Activated CD8-positive, alpha-beta memory T cell treated with anti-CD3 and anti-CD28 coated beads for 24 hours (primary cell): ENCODE measurements around the gene EPHA6.
A peak's percentile ranks its signal among the peaks of the same experiment; 100 is the strongest.

Experiments used
- DNase-seq: peaks from one replicate; pipeline ENCODE4 v3.0.0-alpha.2; 2020

Gene EPHA6

DNA sequence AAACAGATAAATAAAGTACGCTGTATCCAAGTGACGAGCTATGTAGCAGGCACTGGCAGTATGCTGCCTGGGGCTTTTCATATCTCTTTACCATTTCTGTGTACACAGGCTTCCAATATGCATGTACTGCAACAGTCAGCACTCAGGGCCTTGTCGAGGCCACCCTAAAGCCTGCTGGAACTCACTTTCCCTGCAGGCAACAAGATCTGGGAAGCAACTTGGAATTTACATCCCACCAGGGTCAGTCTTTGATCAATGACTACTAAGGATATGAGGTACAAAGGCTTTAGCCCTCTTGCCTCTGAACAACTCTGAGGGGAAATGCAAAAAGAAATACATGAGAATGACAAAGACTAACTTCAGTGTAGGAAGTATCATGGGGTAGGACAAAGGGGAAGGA lies 848.4 kb downstream of the EPHA6 start:
- DNase-seq = no peak

DNA sequence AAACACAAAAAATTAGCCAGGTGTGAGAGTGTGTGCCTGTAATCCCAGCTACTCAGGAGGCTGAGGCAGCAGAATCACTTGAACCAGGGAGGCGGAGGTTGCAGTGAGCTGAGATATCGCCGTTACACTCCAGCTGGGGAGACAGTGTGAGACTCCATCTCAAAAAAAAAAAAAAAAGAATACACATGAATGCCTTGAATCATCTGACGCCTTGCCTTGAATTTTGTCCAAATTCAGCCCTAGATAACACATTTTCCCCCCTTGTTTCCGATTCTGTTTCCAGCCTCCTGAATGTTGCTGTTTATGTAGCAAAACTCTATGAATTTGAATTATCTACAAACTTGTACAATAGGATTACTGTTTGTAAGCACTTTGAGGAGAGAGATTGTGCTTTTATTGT lies 851.5 kb downstream of the EPHA6 start:
- DNase-seq = no peak

DNA sequence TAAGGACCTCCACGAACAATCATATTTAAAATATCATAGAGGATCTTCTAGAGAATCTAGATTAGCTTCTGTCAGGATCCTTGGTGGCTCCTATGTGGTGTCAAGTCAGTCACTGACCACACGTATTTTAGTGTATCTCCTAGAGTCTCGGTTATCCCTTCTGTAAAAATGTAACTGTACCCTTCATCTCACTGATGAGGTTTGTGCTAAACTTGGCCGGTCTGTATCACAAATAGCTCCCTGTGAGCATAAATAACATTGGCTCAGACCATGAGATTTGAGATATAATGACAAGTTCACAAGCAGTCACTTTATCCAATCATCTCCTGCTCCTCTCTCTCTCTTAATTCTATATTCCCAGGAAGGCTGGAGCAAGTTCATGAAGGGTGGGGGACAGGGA lies 856.6 kb downstream of the EPHA6 start:
- no peak for DNase-seq

DNA sequence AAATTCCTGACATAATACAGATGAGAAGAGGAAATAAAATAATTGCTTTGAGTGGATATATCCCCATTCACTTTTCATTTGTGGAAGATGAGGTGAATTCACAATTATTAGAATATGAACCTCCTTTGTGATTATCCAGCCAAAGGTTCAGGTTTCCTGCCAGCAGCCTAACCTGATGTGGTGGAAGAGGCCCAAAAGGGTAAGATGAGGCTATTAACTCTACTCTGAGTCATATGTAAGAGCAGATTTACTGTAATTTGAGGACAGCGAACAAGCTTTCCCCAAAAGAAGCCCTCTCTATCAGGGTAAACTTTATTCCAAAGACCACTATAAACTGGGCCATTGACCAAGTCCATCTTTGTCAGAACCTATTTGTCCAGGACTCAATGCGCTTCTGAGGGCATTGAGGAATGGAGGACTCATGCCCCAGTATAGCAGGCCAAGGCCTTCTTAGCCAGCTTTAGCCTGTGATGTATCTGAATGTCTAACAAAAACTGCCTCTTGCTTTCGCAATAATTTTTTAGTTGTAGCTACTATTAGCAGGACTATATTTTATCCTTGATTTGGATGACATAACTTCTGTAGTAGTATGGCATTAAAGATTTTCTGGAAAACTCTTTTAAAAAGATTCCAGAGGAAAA lies 859.1 kb downstream of the EPHA6 start:
- no peak for DNase-seq

DNA sequence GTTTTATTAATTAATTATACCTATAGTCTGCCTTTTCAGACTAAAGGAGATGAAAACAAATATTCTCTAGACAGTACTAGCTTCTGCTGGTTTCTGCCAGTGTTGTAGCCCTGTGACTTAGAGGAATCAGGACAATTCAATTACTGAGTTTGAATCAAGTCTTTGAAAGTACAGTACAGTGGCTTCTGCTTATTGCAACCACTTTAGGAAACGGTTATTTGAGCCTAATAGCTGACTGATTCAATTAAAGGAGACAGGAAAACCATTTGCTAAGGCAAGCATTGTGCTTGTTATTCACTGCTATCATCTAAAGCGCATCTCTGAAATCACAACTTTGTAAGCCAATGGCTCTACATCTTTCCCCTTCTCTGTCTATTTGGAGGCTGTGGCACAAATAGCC lies 860.1 kb downstream of the EPHA6 start:
- no peak for DNase-seq

DNA sequence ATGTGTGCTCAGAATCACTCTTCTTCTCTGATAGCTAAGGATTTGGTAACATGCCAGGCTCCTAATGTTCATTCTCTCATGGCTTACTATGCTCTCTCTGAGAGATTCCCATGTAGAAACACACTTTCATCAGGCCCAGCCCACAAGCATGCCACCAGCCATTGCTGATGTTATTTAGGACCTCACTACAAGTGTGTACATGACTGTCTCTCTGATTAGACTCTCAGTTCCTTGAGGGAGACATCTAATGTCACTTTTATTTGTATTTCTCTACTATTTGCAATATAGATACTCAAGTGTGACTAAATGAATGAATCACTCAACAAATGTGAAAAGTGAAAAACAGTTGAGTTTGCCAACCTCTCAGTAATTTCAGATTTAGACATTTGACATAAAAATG lies 865.8 kb downstream of the EPHA6 start:
- DNase-seq = no peak

DNA sequence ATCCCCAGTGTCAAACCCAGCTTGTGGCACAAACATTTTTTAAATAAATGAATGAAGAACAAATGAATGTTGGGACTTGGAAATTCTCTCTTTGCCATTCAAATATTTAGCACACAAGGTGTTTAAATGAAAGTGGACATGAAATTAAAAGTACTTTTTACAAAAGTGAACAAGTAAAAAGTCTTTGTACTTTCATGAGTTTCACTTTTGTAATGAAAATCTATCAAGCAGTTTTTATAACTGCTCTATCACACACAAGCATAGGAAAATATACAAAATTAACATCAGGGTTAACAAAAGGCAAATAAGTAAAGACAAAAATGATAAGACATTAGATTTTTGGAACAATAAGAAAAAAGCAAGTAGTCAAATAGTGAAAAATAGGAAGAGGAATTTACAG lies 866.3 kb downstream of the EPHA6 start:
- DNase-seq = no peak

DNA sequence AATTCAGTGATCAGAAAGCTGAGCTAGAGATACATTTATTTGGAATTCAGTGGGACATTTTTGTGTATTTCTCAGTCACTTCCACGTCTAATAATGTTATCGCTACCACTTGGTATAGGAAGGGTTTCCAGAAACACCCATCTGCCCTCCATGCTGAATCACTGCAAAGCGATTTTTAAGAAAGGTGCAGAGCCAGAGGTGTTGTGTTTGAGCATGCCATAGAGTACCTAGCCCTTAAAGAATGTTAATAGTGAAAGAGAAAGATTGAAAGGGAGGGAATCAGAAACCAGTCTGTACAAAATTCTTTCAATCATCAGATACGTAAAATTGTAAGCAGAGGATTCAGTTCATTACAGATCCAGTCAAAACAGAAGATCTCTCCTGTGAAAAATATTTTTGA lies 870.1 kb downstream of the EPHA6 start:
- no peak for DNase-seq

DNA sequence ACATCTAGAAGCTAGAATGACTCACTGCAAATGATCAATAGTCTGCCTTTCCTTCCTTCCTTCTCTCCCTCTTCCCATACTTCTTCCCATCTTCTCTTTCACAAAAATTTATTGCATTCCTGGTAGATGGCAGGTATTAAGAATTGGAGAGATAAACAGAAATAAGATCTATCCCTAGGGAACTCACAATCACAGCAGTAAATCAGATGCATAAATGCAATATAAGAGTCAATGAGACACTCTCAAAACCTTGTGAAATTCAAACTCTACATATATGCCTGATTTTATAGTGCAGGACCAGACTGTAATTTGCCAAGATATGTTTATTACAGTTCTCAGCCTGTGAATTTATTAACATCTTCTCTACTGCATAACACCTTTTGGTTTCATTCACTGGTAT lies 871.9 kb downstream of the EPHA6 start:
- no peak for DNase-seq

DNA sequence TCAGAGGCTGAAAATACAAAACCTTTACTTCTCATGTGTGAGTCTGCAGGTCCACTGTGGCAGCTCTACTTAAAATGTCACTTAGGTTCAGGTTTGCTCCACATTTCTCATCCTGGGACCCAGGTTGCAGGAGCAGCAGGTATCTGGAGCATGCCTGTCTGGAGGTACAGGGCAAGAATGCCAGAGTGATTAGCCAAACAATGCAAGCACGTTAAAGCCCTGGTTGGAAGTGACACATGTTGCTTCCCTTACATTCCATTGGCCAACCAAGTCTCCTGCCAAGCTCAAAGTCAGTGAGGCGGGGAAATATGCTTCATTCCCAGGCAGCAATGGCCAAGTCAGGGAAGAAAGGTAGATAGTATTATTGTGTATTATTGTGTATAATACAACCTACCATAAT lies 873.3 kb downstream of the EPHA6 start:
- DNase-seq = no peak

DNA sequence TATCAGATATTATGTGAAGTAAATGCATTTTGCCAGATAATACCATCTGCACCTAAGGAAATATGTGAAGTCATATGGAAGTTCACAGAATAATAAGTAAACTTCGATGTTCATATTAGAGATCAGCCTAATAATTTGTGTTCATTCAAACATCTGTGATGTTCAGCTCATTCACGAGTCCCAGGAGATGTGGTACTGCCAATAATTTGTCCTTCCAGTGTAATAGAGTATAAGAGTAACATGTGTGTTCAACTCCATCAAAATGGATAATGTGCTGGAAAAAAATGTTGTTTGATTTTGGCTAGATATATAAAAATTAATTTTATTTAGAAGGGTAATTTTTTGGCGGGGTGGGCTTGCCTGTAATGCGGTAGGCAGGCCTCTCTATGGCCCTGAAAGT lies 874.7 kb downstream of the EPHA6 start:
- no peak for DNase-seq

DNA sequence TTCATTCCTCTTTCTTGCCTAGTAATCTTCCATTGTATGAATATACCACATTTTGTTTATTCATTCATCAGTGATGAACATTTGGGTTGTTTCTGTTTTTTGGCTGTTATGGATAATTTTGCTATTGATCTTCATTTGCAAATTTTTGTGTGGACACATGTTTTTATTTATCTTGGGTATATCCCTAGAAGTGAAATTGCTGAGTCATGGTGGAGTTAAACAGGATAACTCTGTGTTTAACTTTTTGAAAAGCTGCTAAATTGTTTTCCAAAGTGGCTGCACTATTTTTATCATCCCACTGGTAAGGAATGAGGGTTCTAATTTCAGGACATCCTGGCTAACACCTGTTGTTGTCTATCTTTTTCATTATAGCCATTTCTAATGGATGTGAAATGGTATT lies 875.6 kb downstream of the EPHA6 start:
- no peak for DNase-seq

DNA sequence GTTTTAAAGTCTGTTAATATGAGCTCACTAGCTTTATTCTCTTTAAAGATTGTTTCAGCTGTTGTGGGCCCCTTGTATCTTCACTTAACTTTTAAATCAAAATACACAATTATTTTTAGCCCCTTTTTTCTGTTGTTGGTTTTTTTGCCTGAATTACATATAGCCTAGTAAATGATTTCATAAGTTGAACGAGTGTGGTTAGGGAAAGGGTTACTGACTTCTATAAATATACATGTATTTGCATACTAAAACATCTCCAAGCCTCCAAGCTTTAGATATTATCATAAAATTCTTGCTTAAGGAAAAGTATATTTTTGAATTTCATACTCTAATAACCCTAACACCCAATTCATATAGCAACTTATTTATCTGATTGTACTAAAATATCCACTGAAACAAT lies 877.0 kb downstream of the EPHA6 start:
- DNase-seq = no peak

DNA sequence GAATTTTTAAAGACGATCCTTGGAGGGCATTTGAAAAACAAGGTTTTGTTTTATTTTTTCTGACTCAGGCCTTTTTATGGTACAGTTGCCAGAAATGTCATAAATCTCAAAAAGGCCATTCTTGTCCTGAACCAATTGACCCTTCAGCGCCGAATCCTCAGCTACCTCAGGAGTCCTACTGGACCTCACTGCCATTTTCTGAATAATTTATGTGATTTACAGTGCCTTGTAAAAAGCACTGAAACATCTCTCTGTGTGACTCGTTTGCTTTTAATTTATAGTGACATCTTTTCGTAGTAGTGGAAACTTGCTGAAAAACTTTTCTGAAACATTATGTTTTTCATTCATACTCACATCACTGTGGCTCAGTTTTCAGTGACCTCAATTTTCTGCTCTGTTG lies 878.0 kb downstream of the EPHA6 start:
- DNase-seq = no peak

DNA sequence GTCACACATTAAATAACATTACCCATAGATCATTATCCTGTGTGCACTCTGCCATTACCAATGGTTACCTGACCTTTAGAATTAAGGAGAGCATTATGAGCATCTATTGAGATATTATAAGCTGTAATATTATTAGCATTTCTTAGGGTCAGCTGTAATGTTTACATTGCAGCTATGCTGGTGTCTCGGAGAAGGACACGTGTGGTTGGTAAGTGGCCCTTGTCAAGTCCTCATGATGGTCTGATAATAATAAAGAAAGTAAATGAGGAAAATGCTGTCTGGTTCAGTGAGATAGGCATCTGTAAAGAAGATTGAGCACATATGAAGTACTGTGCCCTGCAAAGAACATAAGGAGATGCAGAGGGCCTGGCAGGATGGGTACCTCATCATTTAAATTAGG lies 878.4 kb downstream of the EPHA6 start:
- DNase-seq = no peak

DNA sequence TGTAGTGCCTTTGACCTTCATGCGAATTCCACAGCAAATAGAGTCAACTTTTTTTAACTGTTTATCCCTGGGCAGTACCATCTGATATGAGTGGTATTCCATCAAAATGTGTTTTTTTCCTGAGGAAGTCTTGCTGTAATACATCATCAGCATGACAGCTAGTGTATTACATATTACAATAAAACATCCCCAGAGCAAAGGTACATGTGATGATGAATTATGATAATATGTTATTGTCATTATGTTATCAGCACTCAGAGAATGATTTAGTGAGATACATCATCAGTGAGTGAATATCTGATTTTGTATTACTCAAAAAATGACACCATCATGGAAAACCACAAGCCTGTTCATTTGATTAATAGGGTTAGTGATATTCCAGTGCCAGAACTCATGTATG lies 880.5 kb downstream of the EPHA6 start:
- DNase-seq = no peak

DNA sequence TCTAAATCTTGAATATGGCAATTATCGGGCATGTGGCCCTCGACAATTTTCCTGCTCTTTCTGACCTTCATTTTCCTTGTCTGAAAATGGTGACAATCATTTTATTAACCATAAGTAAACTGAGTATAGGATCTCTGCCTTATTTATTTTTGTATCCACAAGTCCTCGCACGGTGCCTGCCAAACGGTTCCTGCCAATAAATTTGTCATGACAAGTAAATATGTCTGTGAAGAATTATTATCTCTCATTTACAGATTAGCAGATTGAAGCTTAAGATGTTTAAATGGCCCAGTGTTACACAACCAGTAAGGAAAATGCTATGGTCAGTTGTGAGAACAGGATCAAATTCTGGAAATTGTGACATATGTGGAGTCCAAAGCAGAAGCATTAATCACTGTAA lies 884.3 kb downstream of the EPHA6 start:
- no peak for DNase-seq

DNA sequence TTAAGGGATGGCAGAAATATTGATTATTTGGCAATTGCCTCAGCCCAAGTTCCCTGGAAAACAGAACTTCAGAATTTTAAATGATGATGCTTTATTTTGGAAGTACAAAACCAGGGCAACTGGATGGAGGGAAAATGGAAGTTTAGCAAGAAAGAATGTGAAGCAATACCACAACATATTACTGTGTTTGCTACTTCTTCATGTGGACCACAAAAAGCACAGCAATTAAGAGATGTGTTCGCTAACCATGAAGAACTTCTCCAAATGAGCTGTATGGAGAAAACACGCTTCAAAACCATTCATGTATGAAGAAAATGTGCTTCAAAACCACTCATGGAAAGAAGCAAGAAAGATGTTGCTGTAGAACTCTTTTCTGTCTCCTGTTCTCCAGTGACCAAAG lies 885.5 kb downstream of the EPHA6 start:
- DNase-seq = no peak

DNA sequence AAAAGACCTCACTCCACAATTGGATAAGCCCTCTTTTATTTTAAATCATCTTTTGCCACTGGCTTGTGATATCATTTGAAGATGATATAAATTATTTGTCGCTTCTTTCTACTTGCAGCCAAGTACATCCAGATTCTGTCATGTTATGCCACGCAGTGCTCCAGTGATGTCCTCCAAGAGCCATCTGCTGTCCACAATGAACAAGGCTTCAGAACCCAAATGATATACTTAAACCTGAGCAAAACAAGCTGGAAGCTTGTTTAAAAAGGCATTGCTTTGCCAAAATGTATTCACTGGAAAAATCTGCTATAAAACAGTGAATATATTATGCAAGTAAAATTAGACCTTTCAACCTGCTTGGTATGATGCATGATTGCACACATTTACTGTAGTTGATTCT lies 891.4 kb downstream of the EPHA6 start:
- no peak for DNase-seq

DNA sequence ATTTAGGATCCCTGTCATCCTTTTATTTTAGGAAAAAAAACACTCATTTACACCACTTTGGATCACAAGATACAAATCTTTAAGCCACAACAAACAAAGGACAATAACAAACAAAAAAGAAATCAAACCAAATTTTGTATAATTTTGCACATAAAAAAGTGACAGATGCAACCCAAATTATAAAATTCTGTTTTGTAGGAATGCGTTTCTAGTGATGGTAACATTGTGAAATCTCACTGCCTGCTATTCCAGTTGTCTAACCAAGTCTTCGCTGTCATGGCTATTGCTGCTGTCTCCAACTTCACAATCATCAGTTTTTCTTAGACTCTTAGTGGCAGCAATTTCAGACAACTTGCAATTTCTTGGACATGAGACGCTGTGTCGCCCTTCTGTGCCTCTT lies 891.8 kb downstream of the EPHA6 start:
- DNase-seq = no peak

DNA sequence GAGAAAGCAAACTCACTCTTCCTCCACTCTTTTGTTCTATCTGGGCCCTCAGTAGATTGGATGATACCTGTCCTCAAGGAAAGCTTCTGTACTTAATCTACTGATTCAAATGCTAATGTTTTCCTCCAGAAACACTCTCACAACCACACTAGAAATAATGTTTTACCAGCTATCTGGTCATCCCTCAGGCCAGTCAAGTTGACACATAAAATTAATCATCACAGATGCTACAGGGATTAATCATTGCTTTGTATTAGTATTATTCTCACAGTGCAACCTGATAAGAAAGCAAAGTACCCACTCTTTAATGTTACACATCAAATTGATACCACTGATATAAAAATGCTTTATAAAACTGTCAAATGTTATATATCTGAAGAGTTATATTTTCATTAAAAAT lies 897.3 kb downstream of the EPHA6 start:
- DNase-seq = no peak

DNA sequence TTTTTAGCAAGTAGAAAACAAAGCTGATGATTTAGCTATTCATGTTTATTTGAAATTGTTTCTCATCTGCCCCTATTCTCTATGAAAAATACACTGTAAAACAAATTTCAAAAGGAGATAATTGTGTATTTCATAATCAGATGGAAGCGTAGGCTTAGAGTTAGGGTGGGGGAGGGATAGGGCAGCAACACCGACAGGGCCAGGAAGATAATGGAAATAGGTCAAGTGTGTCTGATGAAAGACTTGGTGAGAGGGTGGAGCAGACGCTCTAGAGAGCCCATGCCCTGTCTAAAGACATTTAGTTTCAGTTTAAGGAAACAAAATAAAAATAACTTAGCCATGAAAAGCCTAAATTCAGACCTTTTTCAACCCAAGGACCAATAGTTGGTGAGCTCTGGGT lies 898.5 kb downstream of the EPHA6 start:
- no peak for DNase-seq

DNA sequence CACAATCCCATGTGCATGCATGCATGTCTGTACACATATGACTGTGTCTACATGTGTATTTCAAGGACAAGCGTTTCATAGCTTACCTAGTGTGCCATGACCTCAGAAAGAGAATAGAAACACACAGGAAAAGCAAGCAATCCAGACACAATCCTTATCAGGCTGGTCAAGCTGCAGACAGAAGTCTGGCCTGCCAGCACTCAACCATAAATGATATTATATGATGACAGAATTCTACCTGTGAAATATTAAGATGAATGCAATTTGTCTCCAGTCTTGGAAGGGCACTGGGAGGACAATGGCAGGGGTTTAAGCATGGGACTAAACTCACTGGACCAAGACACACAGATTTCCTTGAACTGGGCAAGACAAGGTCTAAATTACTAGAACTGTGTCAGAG lies 899.2 kb downstream of the EPHA6 start:
- DNase-seq = no peak

DNA sequence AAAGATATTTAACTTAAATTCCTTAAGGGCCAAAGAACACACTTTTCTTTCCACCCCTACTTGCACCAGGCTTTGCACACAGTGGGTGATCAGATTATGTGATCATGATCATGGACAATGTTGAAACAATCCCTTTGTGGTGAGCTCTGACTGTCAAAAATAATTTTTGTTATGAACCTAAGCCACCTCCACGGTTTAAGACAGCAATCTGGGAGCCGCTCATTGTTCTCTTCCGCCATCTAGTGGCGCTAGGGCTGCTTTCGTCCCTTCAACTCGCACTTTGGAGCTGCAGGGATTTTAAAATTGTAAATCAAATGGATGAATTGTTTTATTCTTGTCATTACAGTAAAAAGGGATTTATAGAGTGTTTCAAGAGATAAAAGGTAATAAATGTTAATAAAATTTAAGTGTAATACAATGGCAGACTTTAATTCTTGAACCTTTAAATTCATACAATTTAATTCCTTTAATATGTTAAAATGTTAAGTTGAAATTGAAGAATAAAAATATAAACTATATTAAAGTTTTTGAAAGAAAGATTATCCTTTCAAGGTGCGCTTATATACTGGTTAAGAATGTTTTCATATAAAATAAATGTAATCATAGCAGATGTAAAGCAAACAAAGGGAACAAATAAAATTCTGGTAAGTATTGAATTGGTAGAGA lies 904.9 kb downstream of the EPHA6 start:
- peak; percentile 72 for DNase-seq

DNA sequence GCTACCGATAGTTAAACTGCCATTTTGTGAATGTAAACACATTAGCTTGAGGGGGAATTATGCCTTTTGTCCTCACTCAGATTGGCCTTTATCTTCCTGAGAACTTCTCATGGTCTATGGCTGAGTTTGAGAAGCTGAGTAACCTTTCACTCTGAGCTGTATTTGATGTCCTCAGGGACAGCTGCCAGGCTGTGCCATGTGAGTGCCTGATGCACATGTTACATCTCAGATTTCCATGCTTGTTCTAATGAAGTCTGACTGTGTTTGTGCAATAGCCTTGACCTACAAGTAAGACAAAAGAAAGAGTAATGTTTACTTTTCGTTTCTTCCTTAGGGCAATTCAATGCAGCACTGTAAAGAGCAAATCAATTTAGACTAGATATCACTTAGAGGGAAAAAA lies 906.0 kb downstream of the EPHA6 start:
- DNase-seq = no peak
